Measurements from ENCODE around the gene ATOH1.

- TF ChIP-seq CTCF (IDR thresholded peaks at IDR 0.05; ENCODE audit: low read depth, low read length) (no peak), POLR2A (IDR thresholded peaks at IDR 0.05; ENCODE audit: extremely low read depth, insufficient read length) (no peak), MAX (IDR thresholded peaks at IDR 0.05; ENCODE audit: low read depth, low read length) (no peak), MYC (IDR thresholded peaks at IDR 0.05; ENCODE audit: low read depth, low read length) (no peak)
These were observed 49.3 kb upstream of the ATOH1 start for GRCh38 chr4:93779228-93779627.

All from NB4 (cell line).